BLaER1 (cell line): ENCODE measurements around the gene SALL1.

ENCODE experiments used
- H3K27ac ChIP-seq: shearing (Covaris generic); formaldehyde crosslinking; 2 replicates; pipeline ENCODE4 v1.8.1; 2022
- H3K27me3 ChIP-seq: shearing (Covaris generic); formaldehyde crosslinking; 2 replicates; pipeline ENCODE4 v1.8.1; 2022
- H3K36me3 ChIP-seq: shearing (Covaris generic); formaldehyde crosslinking; 2 replicates; pipeline ENCODE4 v1.8.1; 2022
- H3K4me1 ChIP-seq: shearing (Covaris generic); formaldehyde crosslinking; 2 replicates; pipeline ENCODE4 v1.8.1; 2022
- H3K4me2 ChIP-seq: shearing (Covaris generic); formaldehyde crosslinking; 2 replicates; pipeline ENCODE4 v1.8.1; 2022
- H3K4me3 ChIP-seq: shearing (Covaris generic); formaldehyde crosslinking; 2 replicates; pipeline ENCODE4 v1.8.1; 2022
- H3K9ac ChIP-seq: shearing (Covaris generic); formaldehyde crosslinking; 2 replicates; pipeline ENCODE4 v1.8.1; 2022
- H3K9me3 ChIP-seq: shearing (Covaris generic); formaldehyde crosslinking; 2 replicates; pipeline ENCODE4 v1.8.1; 2022
- H4K20me1 ChIP-seq: shearing (Covaris generic); formaldehyde crosslinking; 2 replicates; pipeline ENCODE4 v1.8.1; 2022
- Cebpa-rat ChIP-seq: shearing (Covaris generic); IDR thresholded peaks from 2 replicates; pipeline ENCODE4 v1.8.1; 2022

SALL1 gene

GRCh38 chr16:51103590-51103989 lies 47.5 kb downstream of the SALL1 start:
- no peaks in the 10 kb centered on the region for H4K20me1 ChIP-seq
- no peaks in the 10 kb centered on the region for H3K36me3 ChIP-seq
- no peaks in the 10 kb centered on the region for H3K27me3 ChIP-seq
- no peaks in the 10 kb centered on the region for H3K9me3 ChIP-seq
- TF ChIP-seq Cebpa-rat, result no peak
- no peak overlapping the region for H3K9ac ChIP-seq
- H3K4me3 ChIP-seq, result no peak overlapping the region
- H3K4me2 ChIP-seq, result no peak overlapping the region
- no peaks in the 10 kb centered on the region for H3K4me1 ChIP-seq
- no peak overlapping the region for H3K27ac ChIP-seq

GRCh38 chr16:51097729-51098128 lies 53.3 kb downstream of the SALL1 start:
- no peaks in the 10 kb centered on the region for H3K4me1 ChIP-seq

DNA sequence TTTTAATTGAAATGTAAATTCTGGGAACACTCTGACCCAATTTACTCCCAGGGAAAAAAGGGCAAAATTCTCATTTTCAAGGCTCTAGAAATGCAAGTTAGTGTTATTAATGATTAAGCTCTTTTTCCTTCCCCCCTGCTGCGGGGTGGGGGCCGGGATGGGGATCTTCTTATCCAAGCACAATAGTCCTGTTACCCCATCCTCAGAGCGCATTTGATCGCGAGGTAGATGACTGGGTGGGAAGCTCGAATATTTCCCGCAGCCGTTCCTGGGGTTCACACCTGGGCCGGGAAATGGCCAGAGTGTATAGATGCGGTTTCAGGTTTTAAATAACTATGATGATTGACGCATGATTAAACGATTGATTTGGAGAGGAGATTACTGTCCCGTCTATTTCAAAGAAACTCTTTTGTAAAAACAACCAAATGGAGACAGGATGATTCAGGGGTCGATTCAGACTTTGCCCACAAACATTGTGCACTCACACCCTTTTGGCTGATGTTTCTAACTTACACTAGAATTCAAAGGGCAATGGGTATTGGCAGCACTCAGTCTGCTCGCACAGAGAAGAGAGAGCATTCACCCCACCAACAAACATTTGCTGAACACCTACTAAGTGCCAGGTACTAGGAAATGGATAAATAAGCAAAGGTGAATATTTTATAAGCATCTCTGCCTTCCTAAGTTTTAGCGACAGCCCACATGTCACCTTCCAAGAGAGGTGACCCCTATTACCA lies 55.0 kb downstream of the SALL1 start:
- Histone ChIP-seq H3K4me3 (no peak overlapping the region), H3K9ac (no peak overlapping the region), H3K4me1 (no peaks in the 10 kb centered on the region), H3K4me2 (no peak overlapping the region), H3K9me3 (peaks cover 11% of the 10 kb centered on the region; the same call in 1 of the 2 replicates), H3K27me3 (no peaks in the 10 kb centered on the region), H3K27ac (no peak overlapping the region), H4K20me1 (no peaks in the 10 kb centered on the region), H3K36me3 (no peaks in the 10 kb centered on the region)
- TF ChIP-seq Cebpa-rat, result no peak

More at GRCh38 chr16:51097729-51098128, 53.3 kb downstream of the SALL1 start:
- Histone ChIP-seq H3K27me3 (no peaks in the 10 kb centered on the region), H3K9ac (no peak overlapping the region), H3K27ac (no peak overlapping the region), H3K4me3 (no peak overlapping the region), H3K36me3 (no peaks in the 10 kb centered on the region), H3K4me2 (no peak overlapping the region), H4K20me1 (no peaks in the 10 kb centered on the region), H3K9me3 (no peaks in the 10 kb centered on the region)
- no peak for TF ChIP-seq Cebpa-rat

DNA sequence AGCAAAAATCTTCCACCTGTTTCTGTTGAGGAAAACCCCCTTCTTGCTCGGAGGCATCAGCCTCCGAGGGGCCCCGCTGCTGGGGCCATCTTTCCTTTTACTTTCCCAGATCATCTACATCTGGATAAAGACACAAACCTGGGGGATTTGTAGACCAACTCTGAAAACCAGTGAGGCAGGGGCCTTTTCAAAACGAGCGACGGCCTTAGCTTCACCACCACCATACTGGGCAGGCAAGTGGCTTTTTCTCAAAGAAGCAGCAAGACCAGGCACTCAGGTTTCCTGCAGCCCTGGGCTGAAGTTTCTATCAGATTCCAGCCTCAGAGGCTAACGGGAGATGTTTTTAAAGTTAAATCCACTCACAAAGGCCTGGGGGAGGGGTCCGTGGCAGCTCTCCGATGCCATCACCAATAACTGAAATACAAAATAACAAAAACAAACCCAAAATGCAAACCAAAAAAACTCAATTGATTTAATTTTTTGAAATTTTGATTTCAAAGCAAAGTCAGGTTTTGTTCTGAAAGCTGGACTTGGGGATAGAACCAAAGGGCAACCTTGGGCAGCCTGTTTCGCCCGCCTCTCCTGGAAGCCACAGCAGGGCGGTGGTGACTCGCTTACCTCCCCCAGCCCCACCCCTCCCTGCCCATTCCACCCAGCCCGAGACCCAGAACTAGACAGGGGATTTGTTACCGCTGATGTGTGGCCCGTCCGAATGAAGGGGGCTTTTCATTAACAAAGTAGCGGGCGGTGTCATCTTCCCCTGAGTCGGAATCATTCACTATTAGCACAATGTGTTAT lies 55.8 kb downstream of the SALL1 start:
- no peaks in the 10 kb centered on the region for H3K27me3 ChIP-seq

GRCh38 chr16:51093726-51094280 lies 57.3 kb downstream of the SALL1 start:
- H3K36me3 ChIP-seq, result no peaks in the 10 kb centered on the region
- H3K9me3 ChIP-seq, result peaks cover 11% of the 10 kb centered on the region; the same call in 1 of the 2 replicates
- no peak overlapping the region for H3K9ac ChIP-seq
- H3K27me3 ChIP-seq, result no peaks in the 10 kb centered on the region
- H3K27ac ChIP-seq, result no peak overlapping the region
- H4K20me1 ChIP-seq, result no peaks in the 10 kb centered on the region
- no peak overlapping the region for H3K4me2 ChIP-seq
- no peaks in the 10 kb centered on the region for H3K4me1 ChIP-seq
- no peak overlapping the region for H3K4me3 ChIP-seq
- no peak for TF ChIP-seq Cebpa-rat

More for the DNA sequence above, 55.8 kb downstream of the SALL1 start:
- no peaks in the 10 kb centered on the region for H4K20me1 ChIP-seq
- H3K27ac ChIP-seq, result no peak overlapping the region
- H3K4me3 ChIP-seq, result no peak overlapping the region
- no peaks in the 10 kb centered on the region for H3K36me3 ChIP-seq
- no peaks in the 10 kb centered on the region for H3K4me1 ChIP-seq
- TF ChIP-seq Cebpa-rat, result no peak
- H3K9me3 ChIP-seq, result peaks cover 11% of the 10 kb centered on the region; the same call in 1 of the 2 replicates
- H3K4me2 ChIP-seq, result no peak overlapping the region
- no peak overlapping the region for H3K9ac ChIP-seq
